HepG2 (cell line): ENCODE results near the gene ZKSCAN8. TPM values are rescaled to one million over a fixed set of nuclear protein-coding genes. Genes with fewer than 3 reads are reported as not detected.

ENCODE experiments used
- AGO2 ChIP-seq: fragments of 200-400 bp; formaldehyde crosslinking; optimal IDR thresholded peaks from 2 replicates; pipeline ENCODE3; 2017; ENCODE audit warnings: mild to moderate bottlenecking, low read depth, low read length, moderate library complexity
- AKAP8 ChIP-seq: sonication (generic); formaldehyde crosslinking; IDR thresholded peaks from 2 replicates; pipeline ENCODE4 v1.5.1; 2020; ENCODE audit warnings: mild to moderate bottlenecking, missing genetic modification reagents
- BHLHE40 ChIP-seq: IDR thresholded peaks from 2 replicates; pipeline ENCODE4 v1.6.1; 2011; ENCODE audit warnings: low read length, improper control_type of control experiment
- HIC2 ChIP-seq: sonication (generic); formaldehyde crosslinking; IDR thresholded peaks from 2 replicates; pipeline ENCODE4 v1.9.0; 2022; ENCODE audit warnings: low read depth, missing genetic modification reagents
- HOXA3 ChIP-seq: sonication (generic); formaldehyde crosslinking; IDR thresholded peaks from 2 replicates; pipeline ENCODE4 v1.5.0; 2020; ENCODE audit warnings: missing genetic modification reagents
- KMT2B ChIP-seq: IDR thresholded peaks from 2 replicates; pipeline ENCODE4 v1.6.1; 2016; ENCODE audit warnings: missing genetic modification reagents, missing compliant biosample characterization
- MATR3 ChIP-seq: sonication (generic); formaldehyde crosslinking; IDR thresholded peaks from 2 replicates; pipeline ENCODE4 v1.4.0; 2020; ENCODE audit warnings: missing genetic modification reagents
- MZF1 ChIP-seq: sonication (generic); formaldehyde crosslinking; IDR thresholded peaks from 2 replicates; pipeline ENCODE4 v1.8.1; 2023; ENCODE audit warnings: mild to moderate bottlenecking, missing genetic modification reagents, borderline replicate concordance
- NFE2L2 ChIP-seq: fragments of 150-350 bp; IDR thresholded peaks from 2 replicates; pipeline ENCODE4 v1.6.1; 2014; ENCODE audit warnings: low read length
- PAWR ChIP-seq: sonication (generic); formaldehyde crosslinking; IDR thresholded peaks from 2 replicates; pipeline ENCODE4 v1.4.0; 2020; ENCODE audit warnings: missing genetic modification reagents, mild to moderate bottlenecking, borderline replicate concordance
- PBX2 ChIP-seq: IDR thresholded peaks from 2 replicates; pipeline ENCODE4 v1.6.1; 2016; ENCODE audit warnings: control low read depth
- PCBP1 ChIP-seq: fragments of 200-400 bp; formaldehyde crosslinking; IDR thresholded peaks from 2 replicates; pipeline ENCODE4 v1.6.1; 2017; ENCODE audit warnings: mild to moderate bottlenecking, low read depth, low read length, borderline replicate concordance
- PLRG1 ChIP-seq: fragments of 450-650 bp; conservative IDR thresholded peaks from 2 replicates; pipeline ENCODE4 v1.6.1; 2016
- SP1 ChIP-seq, 2 experiments: fragments of 450-650 bp in 1 of 2; sonication (generic) in 1 of 2; formaldehyde crosslinking in 1 of 2; IDR thresholded peaks; 2 replicates each; pipeline versions ENCODE4 v1.4.0 to v1.6.1; 2016 to 2020; ENCODE audit warnings: missing genetic modification reagents in 1 of 2
- TIGD3 ChIP-seq: sonication (generic); formaldehyde crosslinking; IDR thresholded peaks from 2 replicates; pipeline ENCODE4 v1.5.1; 2020; ENCODE audit warnings: mild to moderate bottlenecking, missing genetic modification reagents, borderline replicate concordance
- U2AF1 ChIP-seq: fragments of 200-400 bp; formaldehyde crosslinking; optimal IDR thresholded peaks from 2 replicates; pipeline ENCODE3; 2017; ENCODE audit warnings: mild to moderate bottlenecking, low read depth, low read length
- XRCC5 ChIP-seq: fragments of 200-400 bp; formaldehyde crosslinking; optimal IDR thresholded peaks from 2 replicates; pipeline ENCODE3; 2017; ENCODE audit warnings: mild to moderate bottlenecking, low read length
- ZBTB46 ChIP-seq: sonication (generic); formaldehyde crosslinking; IDR thresholded peaks from 2 replicates; pipeline ENCODE4 v1.4.0; 2020; ENCODE audit warnings: mild to moderate bottlenecking, missing genetic modification reagents, borderline replicate concordance
- ZIK1 ChIP-seq: sonication (generic); formaldehyde crosslinking; IDR thresholded peaks from 2 replicates; pipeline ENCODE4 v1.5.0; 2020; ENCODE audit warnings: mild to moderate bottlenecking, low read depth, missing genetic modification reagents, borderline replicate concordance
- ZNF234 ChIP-seq: sonication (generic); formaldehyde crosslinking; conservative IDR thresholded peaks from 2 replicates; pipeline ENCODE4 v1.5.1; 2020; ENCODE audit warnings: mild to moderate bottlenecking, missing genetic modification reagents
- ZNF33B ChIP-seq: sonication (generic); formaldehyde crosslinking; IDR thresholded peaks from 2 replicates; pipeline ENCODE4 v1.5.1; 2020; ENCODE audit warnings: mild to moderate bottlenecking, missing genetic modification reagents
- ZNF660 ChIP-seq: sonication (generic); formaldehyde crosslinking; IDR thresholded peaks from 2 replicates; pipeline ENCODE4 v1.5.1; 2020; ENCODE audit warnings: mild to moderate bottlenecking, low read depth, missing genetic modification reagents, borderline replicate concordance
- polyA plus RNA-seq, 8 experiments: library from polyadenylated mRNA; depleted of rRNA in 3 of 8; stranded (reverse) in 7 of 8; unstranded in 1 of 8; fragments of >200 nt; fragmentation: Illumina TruSeq in 4 of 8; extraction: Trizol in 4 of 8; gene quantifications; 2 replicates each; pipeline versions ENCODE4 v1.2.1 to v1.2.3, GENCODE V29; 2011 to 2016; ENCODE audit warnings: low read depth in 4 of 8, missing spikeins in 1 of 8, mixed read lengths in 1 of 8; ENCODE audit not compliant: insufficient read depth in 1 of 8
- total RNA-seq, 5 experiments: library from RNA; depleted of rRNA; stranded (reverse); fragments of >200 nt; fragmentation: Illumina TruSeq; extraction: Trizol; gene quantifications; 2 replicates each; pipeline ENCODE4 v1.2.3, GENCODE V29; 2016; ENCODE audit warnings: low read depth in 1 of 5

ZKSCAN8 gene
- total and polyA plus RNA-seq, 2 of the 13 experiments (the other 11 are each of a cell fraction or from before 2014, with no cell fraction given), result 12.4 to 20.9 TPM

- TF ChIP-seq ZIK1 (CRISPR knock-in tag) (peak; percentile 89), HIC2 (CRISPR knock-in tag) (peak; percentile 95), NFE2L2 (no peak), AGO2 (peak; percentile 88), PAWR (CRISPR knock-in tag) (0 out of 2 replicates have a peak, but pooled peaks have one; percentile 59), TIGD3 (CRISPR knock-in tag) (no peak), MZF1 (no peak), ZNF660 (CRISPR knock-in tag) (no peak), AKAP8 (peak; percentile 82; the same call in 1 of the 2 replicates), PCBP1 (0 out of 2 replicates have a peak, but pooled peaks have one; percentile 84), U2AF1 (peak; percentile 96), SP1 (IDR thresholded peaks at IDR 0.05) (no peak), SP1 (CRISPR knock-in tag; IDR thresholded peaks at IDR 0.05) (peak; percentile 53; the same call in 1 of the 2 replicates), ZNF234 (CRISPR knock-in tag) (0 out of 2 replicates have a peak, but pooled peaks have one; percentile 6), ZBTB46 (peak; percentile 22; the same call in 1 of the 2 replicates), HOXA3 (CRISPR knock-in tag) (peak; percentile 86), BHLHE40 (no peak), PLRG1 (no peak), KMT2B (CRISPR knock-in tag) (peak; percentile 86), PBX2 (no peak), ZNF33B (CRISPR knock-in tag) (peak; percentile 91), MATR3 (CRISPR knock-in tag) (no peak), XRCC5 (peak; percentile 97)
Observed at GRCh38 chr6:28104392-28105244, 37.1 kb upstream of the ZKSCAN8 start (continued).
